SK-N-SH (cell line): Measurements from ENCODE around the gene MEPCE. TPM values are rescaled to one million over a fixed set of nuclear protein-coding genes. Genes with fewer than 3 reads are reported as not detected.

Experiments used
- CTCF ChIA-PET: fragments of 300-600, 350-600 bp; formaldehyde crosslinking; extraction: SDS; loops from one replicate; lab custom pipeline; 2021; lab: Yijun Ruan, JAX
- POLR2A ChIA-PET: fragments of 350-600 bp; sonication (Branson Sonifier 250); formaldehyde crosslinking; extraction: SDS; loops from one replicate; lab custom pipeline; 2020; ENCODE audit warnings: antibody characterized with exemption, inconsistent platforms; lab: Yijun Ruan, JAX
- DNase-seq: peaks from one replicate; pipeline ENCODE4 v3.0.0; 2012
- H2AFZ ChIP-seq: fragments of 200-600 bp; sonication (generic); 2 replicates; pipeline ENCODE4 v1.8.1; 2016; ENCODE audit warnings: antibody characterized with exemption, mild to moderate bottlenecking, low read depth
- H3F3A ChIP-seq: fragments of 200-600 bp; sonication (generic); replicated peaks from 2 replicates; pipeline ENCODE3; 2016; ENCODE audit warnings: antibody characterized with exemption, mild to moderate bottlenecking; ENCODE audit not compliant: insufficient read depth
- H3K27ac ChIP-seq, 2 experiments: fragments of 200-500 bp in 1 of 2; fragments of 200-600 bp in 1 of 2; sonication (Bioruptor generic) in 1 of 2; sonication (generic), shearing (Covaris generic) in 1 of 2; 2 replicates each; pipeline versions ENCODE4 v1.5.1 to v1.6.1; 2014 to 2016; ENCODE audit warnings: low read depth in 2 of 2, inconsistent platforms in 1 of 2, low read length in 1 of 2, mild to moderate bottlenecking in 1 of 2, mixed read lengths in 1 of 2
- H3K27me3 ChIP-seq: fragments of 200-600 bp; sonication (generic), shearing (Covaris generic); 2 replicates; pipeline ENCODE4 v1.6.1; 2016; ENCODE audit warnings: mixed run types; ENCODE audit not compliant: insufficient read depth
- H3K36me3 ChIP-seq, 2 experiments: fragments of 200-500 bp in 1 of 2; fragments of 200-600 bp in 1 of 2; sonication (Bioruptor generic) in 1 of 2; sonication (generic) in 1 of 2; replicated peaks in 1 of 2; 2 replicates each; pipeline versions ENCODE3 to v1.5.1; 2014 to 2016; ENCODE audit warnings: low read length in 1 of 2, mild to moderate bottlenecking in 1 of 2; ENCODE audit not compliant: insufficient read depth in 2 of 2, control insufficient read depth in 1 of 2
- H3K4me1 ChIP-seq, 2 experiments: fragments of 200-500 bp in 1 of 2; fragments of 200-600 bp in 1 of 2; sonication (Bioruptor generic) in 1 of 2; sonication (generic), shearing (Covaris generic) in 1 of 2; 2 replicates each; pipeline versions ENCODE4 v1.5.1 to v1.6.1; 2014 to 2016; ENCODE audit warnings: low read depth in 1 of 2, low read length in 1 of 2, mixed run types in 1 of 2; ENCODE audit not compliant: insufficient read depth in 2 of 2, control insufficient read depth in 1 of 2
- H3K4me2 ChIP-seq: fragments of 200-600 bp; sonication (generic), shearing (Covaris generic); 2 replicates; pipeline ENCODE4 v1.6.1; 2017; ENCODE audit warnings: mixed run types
- H3K4me3 ChIP-seq, 2 experiments: fragments of 200-500 bp in 1 of 2; fragments of 200-600 bp in 1 of 2; sonication (Bioruptor generic) in 1 of 2; sonication (generic), shearing (Covaris generic) in 1 of 2; 2 replicates each; pipeline versions ENCODE4 v1.5.1 to v1.8.1; 2014 to 2016; ENCODE audit warnings: low read depth in 2 of 2, inconsistent platforms in 1 of 2, low read length in 1 of 2, mild to moderate bottlenecking in 1 of 2, mixed read lengths in 1 of 2, moderate library complexity in 1 of 2
- H3K79me2 ChIP-seq: fragments of 200-600 bp; sonication (generic); 2 replicates; pipeline ENCODE4 v1.8.1; 2017; ENCODE audit warnings: mild to moderate bottlenecking; ENCODE audit not compliant: insufficient read depth
- H3K9ac ChIP-seq: fragments of 200-600 bp; sonication (generic); 2 replicates; pipeline ENCODE4 v1.6.1; 2017; ENCODE audit warnings: mixed run types
- H3K9me2 ChIP-seq: fragments of 200-600 bp; sonication (generic); 2 replicates; pipeline ENCODE4 v1.6.1; 2017; ENCODE audit warnings: mixed run types
- H3K9me3 ChIP-seq: fragments of 200-600 bp; sonication (generic); 2 replicates; pipeline ENCODE4 v1.6.1; 2017; ENCODE audit warnings: mixed run types, mild to moderate bottlenecking, moderate library complexity
- H4K20me1 ChIP-seq: fragments of 200-600 bp; sonication (generic); 2 replicates; pipeline ENCODE4 v1.6.1; 2017; ENCODE audit warnings: mild to moderate bottlenecking, mixed run types; ENCODE audit not compliant: insufficient read depth
- EZH2phosphoT487 ChIP-seq: fragments of 200-600 bp; sonication (generic); IDR thresholded peaks from 2 replicates; pipeline ENCODE4 v1.6.1; 2017; ENCODE audit warnings: low read depth, mixed run types, mild to moderate bottlenecking, antibody characterized with exemption, moderate library complexity, borderline replicate concordance
- FOSL2 ChIP-seq: IDR thresholded peaks from 2 replicates; pipeline ENCODE4 v1.4.0; 2012; ENCODE audit warnings: low read depth, mild to moderate bottlenecking, moderate library complexity, borderline replicate concordance
- FOXM1 ChIP-seq: IDR thresholded peaks from 2 replicates; pipeline ENCODE4 v1.4.0; 2012; ENCODE audit warnings: low read depth, mild to moderate bottlenecking
- GABPA ChIP-seq: IDR thresholded peaks from 2 replicates; pipeline ENCODE4 v1.4.0; 2012; ENCODE audit warnings: low read depth, mild to moderate bottlenecking
- GATA2 ChIP-seq: sonication (generic); formaldehyde crosslinking; IDR thresholded peaks from 2 replicates; pipeline ENCODE4 v1.5.0; 2020; ENCODE audit warnings: mild to moderate bottlenecking, missing genetic modification reagents
- JUND ChIP-seq: IDR thresholded peaks from 2 replicates; pipeline ENCODE4 v1.4.0; 2012
- MXI1 ChIP-seq: IDR thresholded peaks from 2 replicates; pipeline ENCODE4 v1.6.1; 2012; ENCODE audit warnings: mild to moderate bottlenecking, low read depth, low read length, improper control_type of control experiment
- NFIC ChIP-seq: IDR thresholded peaks from 2 replicates; pipeline ENCODE4 v1.4.0; 2012; ENCODE audit warnings: borderline replicate concordance
- NRF1 ChIP-seq: IDR thresholded peaks from 2 replicates; pipeline ENCODE4 v1.6.1; 2012; ENCODE audit warnings: low read depth, mild to moderate bottlenecking, low read length
- POLR2AphosphoS5 ChIP-seq: IDR thresholded peaks from 2 replicates; pipeline ENCODE4 v1.6.1; 2012; ENCODE audit warnings: low read depth, low read length
- RAD21 ChIP-seq: IDR thresholded peaks from 2 replicates; pipeline ENCODE4 v1.6.1; 2012; ENCODE audit warnings: mild to moderate bottlenecking, low read length
- RCOR1 ChIP-seq: fragments of 150-350 bp; IDR thresholded peaks from 2 replicates; pipeline ENCODE4 v1.6.1; 2017; ENCODE audit warnings: antibody characterized with exemption, low read length
- RFX5 ChIP-seq: IDR thresholded peaks from 2 replicates; pipeline ENCODE4 v1.6.1; 2012; ENCODE audit warnings: mild to moderate bottlenecking, improper control_type of control experiment, low read length
- RXRA ChIP-seq: IDR thresholded peaks from 2 replicates; pipeline ENCODE4 v1.4.0; 2012; ENCODE audit warnings: low read depth, mild to moderate bottlenecking, borderline replicate concordance
- SIN3A ChIP-seq: IDR thresholded peaks from 2 replicates; pipeline ENCODE4 v1.6.1; 2012; ENCODE audit warnings: low read depth, mild to moderate bottlenecking, low read length, moderate library complexity, borderline replicate concordance
- TAF1 ChIP-seq: IDR thresholded peaks from 2 replicates; pipeline ENCODE4 v1.6.1; 2012; ENCODE audit warnings: low read depth, mild to moderate bottlenecking, low read length, moderate library complexity, borderline replicate concordance
- TCF12 ChIP-seq: IDR thresholded peaks from 2 replicates; pipeline ENCODE4 v1.4.0; 2012
- TEAD4 ChIP-seq: IDR thresholded peaks from 2 replicates; pipeline ENCODE4 v1.4.0; 2012; ENCODE audit warnings: mild to moderate bottlenecking, borderline replicate concordance; ENCODE audit not compliant: insufficient read depth
- YY1 ChIP-seq: IDR thresholded peaks from 2 replicates; pipeline ENCODE4 v1.4.0; 2012; ENCODE audit warnings: low read depth, mild to moderate bottlenecking
- WGBS: methylation state at CpG from one replicate; pipeline ENCODE4 v1.1.6; 2017; ENCODE audit warnings: low lambda C conversion rate; 5-methylcytosine and 5-hydroxymethylcytosine counted together
- polyA plus RNA-seq, 3 experiments: library from polyadenylated mRNA; depleted of rRNA; stranded (reverse); fragments of >200 nt; gene quantifications; 2 replicates each; pipeline ENCODE4 v1.2.3, GENCODE V29; 2012
- TF ChIP-seq, protein P1 (sequence below): fragments of 150-350 bp; IDR thresholded peaks from 2 replicates; pipeline ENCODE4 v1.6.1; 2017; ENCODE audit warnings: antibody characterized with exemption, low read length, low read depth, borderline replicate concordance
- TF ChIP-seq, protein P2 (sequence below): IDR thresholded peaks from 2 replicates; pipeline ENCODE4 v1.4.0; 2012; ENCODE audit warnings: low read depth, borderline replicate concordance
- TF ChIP-seq, protein P3 (sequence below): IDR thresholded peaks from 2 replicates; pipeline ENCODE4 v1.6.1; 2012; ENCODE audit warnings: mild to moderate bottlenecking, low read depth, low read length, moderate library complexity
- TF ChIP-seq, protein P4 (sequence below): IDR thresholded peaks from 2 replicates; pipeline ENCODE4; 2012
- TF ChIP-seq, protein P5 (sequence below): IDR thresholded peaks from 2 replicates; pipeline ENCODE4 v1.4.0; 2012; ENCODE audit warnings: low read depth
- TF ChIP-seq, protein P6 (sequence below): fragments of 200-600 bp; sonication (generic); IDR thresholded peaks from 2 replicates; pipeline ENCODE4 v1.6.1; 2017; ENCODE audit warnings: antibody characterized with exemption, mild to moderate bottlenecking, moderate library complexity

Gene MEPCE
- polyA plus RNA-seq, 1 of the 3 experiments (the other 2 are of a cell fraction) = 20.2 TPM

DNA sequence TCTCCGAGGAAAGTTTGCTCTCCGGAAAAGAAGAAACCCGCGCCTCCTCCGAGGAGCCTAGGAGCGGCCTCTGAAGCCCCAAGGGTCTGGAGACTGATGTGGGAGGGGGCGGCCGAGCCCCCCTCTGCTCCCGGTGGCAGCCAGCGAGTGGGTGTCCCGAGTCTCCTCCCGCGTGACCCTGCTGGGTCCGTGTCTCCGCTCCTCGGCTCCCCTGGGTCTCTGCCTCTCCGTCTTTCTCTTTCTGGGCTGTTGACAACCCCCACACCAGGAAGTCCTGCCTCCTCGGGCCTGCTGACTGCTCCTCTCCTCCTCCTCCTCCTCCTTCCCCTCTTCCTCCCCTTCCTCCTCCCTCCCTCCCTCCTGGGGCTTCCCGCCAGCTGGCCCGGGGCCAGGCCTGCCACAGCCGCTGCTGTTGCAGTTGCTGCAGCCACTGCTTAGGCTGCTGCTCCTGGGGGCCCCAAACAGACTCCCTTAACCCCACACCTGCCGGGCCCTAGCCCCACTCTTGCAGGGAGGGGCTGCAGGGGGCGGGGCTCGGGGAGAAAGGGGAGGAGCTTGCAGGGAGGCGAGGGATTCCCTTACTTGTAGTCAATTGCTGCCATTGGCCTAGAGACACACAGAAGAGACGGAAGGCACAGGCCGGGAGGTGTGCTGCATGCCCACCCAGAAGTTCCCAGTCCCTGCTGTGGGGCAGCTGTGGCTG lies 49.5 kb downstream of the MEPCE start, which contains the start of gene TSC22D4:
Gene TSC22D4, minus strand, starts transcription at position 257 of the 703 bp plus-strand sequence. CDS start 1,176 bp downstream, outside the sequence.
- H3K27me3 ChIP-seq = no peaks in the 10 kb centered on the region
- whole genome bisulfite sequencing = 2% methylated on average over 25 of the region's 27 CpGs
- DNase-seq = peak; percentile 97
- CTCF ChIA-PET = interaction anchor here (1.0 to 8.1 kb wide), 11 partner anchors 10 to 213 kb away, joined by 3 to 152 read pairs (median 6); partner anchors contain the start of gene SPACDR
- peaks cover 45% of the 10 kb centered on the region for H3K79me2 ChIP-seq
- H3K9me3 ChIP-seq = no peaks in the 10 kb centered on the region
- H3K4me3 ChIP-seq = peak within 1 kb of the TSS; percentile 71 to 99
- H3K4me1 ChIP-seq = peaks cover 16 to 27% of the 10 kb centered on the region in 2 experiments; a peak in 3 of 4 replicates
- peak within 1 kb of the TSS; percentile 82 for H2AFZ ChIP-seq
- POLR2A ChIA-PET = interaction anchor here (0.9 to 2.2 kb wide), 7 partner anchors 10 to 134 kb away, joined by 4 to 11 read pairs (median 4); partner anchors contain the start of genes FBXO24, LRCH4, MOSPD3 and PCOLCE
- H3K27ac ChIP-seq = peak within 1 kb of the TSS; percentile 76 to 78
- peaks cover 0 to 4% of the 10 kb centered on the region in 2 experiments for H3K36me3 ChIP-seq
- H3K9ac ChIP-seq = peak within 1 kb of the TSS; percentile 89
- peaks cover 15% of the 10 kb centered on the region; the same call in 1 of the 2 replicates for H4K20me1 ChIP-seq
- peak within 1 kb of the TSS; percentile 99 for H3K4me2 ChIP-seq
- no peaks in the 10 kb centered on the region for H3K9me2 ChIP-seq
- H3F3A ChIP-seq = peaks cover 6% of the 10 kb centered on the region
- TF ChIP-seq GATA2 (CRISPR knock-in tag) = no peak
- TF ChIP-seq, protein P1, sequence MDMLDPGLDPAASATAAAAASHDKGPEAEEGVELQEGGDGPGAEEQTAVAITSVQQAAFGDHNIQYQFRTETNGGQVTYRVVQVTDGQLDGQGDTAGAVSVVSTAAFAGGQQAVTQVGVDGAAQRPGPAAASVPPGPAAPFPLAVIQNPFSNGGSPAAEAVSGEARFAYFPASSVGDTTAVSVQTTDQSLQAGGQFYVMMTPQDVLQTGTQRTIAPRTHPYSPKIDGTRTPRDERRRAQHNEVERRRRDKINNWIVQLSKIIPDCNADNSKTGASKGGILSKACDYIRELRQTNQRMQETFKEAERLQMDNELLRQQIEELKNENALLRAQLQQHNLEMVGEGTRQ = no peak
- TF ChIP-seq TCF12 = peak; percentile 63; the same call in 1 of the 2 replicates
- TF ChIP-seq, protein P2, sequence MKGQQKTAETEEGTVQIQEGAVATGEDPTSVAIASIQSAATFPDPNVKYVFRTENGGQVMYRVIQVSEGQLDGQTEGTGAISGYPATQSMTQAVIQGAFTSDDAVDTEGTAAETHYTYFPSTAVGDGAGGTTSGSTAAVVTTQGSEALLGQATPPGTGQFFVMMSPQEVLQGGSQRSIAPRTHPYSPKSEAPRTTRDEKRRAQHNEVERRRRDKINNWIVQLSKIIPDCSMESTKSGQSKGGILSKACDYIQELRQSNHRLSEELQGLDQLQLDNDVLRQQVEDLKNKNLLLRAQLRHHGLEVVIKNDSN = peak; percentile 74
- TF ChIP-seq TEAD4 = 0 out of 2 replicates have a peak, but pooled peaks have one; percentile 18
- TF ChIP-seq SIN3A = peak; percentile 96; the same call in 1 of the 2 replicates
- no peak for TF ChIP-seq NRF1
- TF ChIP-seq JUND = no peak
- TF ChIP-seq, protein P3, sequence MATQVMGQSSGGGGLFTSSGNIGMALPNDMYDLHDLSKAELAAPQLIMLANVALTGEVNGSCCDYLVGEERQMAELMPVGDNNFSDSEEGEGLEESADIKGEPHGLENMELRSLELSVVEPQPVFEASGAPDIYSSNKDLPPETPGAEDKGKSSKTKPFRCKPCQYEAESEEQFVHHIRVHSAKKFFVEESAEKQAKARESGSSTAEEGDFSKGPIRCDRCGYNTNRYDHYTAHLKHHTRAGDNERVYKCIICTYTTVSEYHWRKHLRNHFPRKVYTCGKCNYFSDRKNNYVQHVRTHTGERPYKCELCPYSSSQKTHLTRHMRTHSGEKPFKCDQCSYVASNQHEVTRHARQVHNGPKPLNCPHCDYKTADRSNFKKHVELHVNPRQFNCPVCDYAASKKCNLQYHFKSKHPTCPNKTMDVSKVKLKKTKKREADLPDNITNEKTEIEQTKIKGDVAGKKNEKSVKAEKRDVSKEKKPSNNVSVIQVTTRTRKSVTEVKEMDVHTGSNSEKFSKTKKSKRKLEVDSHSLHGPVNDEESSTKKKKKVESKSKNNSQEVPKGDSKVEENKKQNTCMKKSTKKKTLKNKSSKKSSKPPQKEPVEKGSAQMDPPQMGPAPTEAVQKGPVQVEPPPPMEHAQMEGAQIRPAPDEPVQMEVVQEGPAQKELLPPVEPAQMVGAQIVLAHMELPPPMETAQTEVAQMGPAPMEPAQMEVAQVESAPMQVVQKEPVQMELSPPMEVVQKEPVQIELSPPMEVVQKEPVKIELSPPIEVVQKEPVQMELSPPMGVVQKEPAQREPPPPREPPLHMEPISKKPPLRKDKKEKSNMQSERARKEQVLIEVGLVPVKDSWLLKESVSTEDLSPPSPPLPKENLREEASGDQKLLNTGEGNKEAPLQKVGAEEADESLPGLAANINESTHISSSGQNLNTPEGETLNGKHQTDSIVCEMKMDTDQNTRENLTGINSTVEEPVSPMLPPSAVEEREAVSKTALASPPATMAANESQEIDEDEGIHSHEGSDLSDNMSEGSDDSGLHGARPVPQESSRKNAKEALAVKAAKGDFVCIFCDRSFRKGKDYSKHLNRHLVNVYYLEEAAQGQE = no peak
- TF ChIP-seq RCOR1 = peak; percentile 25; the same call in 1 of the 2 replicates
- TF ChIP-seq, protein P4, sequence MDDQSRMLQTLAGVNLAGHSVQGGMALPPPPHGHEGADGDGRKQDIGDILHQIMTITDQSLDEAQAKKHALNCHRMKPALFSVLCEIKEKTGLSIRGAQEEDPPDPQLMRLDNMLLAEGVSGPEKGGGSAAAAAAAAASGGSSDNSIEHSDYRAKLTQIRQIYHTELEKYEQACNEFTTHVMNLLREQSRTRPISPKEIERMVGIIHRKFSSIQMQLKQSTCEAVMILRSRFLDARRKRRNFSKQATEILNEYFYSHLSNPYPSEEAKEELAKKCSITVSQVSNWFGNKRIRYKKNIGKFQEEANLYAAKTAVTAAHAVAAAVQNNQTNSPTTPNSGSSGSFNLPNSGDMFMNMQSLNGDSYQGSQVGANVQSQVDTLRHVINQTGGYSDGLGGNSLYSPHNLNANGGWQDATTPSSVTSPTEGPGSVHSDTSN = peak; percentile 53
- peak; percentile 54; the same call in 1 of the 2 replicates for TF ChIP-seq YY1
- no peak for TF ChIP-seq FOXM1
- peak; percentile 99 for TF ChIP-seq NFIC
- TF ChIP-seq TAF1 = peak; percentile 67
- no peak; the same call in 1 of the 2 replicates for TF ChIP-seq RFX5
- TF ChIP-seq EZH2phosphoT487 = no peak
- TF ChIP-seq, protein P5, sequence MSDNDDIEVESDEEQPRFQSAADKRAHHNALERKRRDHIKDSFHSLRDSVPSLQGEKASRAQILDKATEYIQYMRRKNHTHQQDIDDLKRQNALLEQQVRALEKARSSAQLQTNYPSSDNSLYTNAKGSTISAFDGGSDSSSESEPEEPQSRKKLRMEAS = peak; percentile 71
- TF ChIP-seq, protein P6, sequence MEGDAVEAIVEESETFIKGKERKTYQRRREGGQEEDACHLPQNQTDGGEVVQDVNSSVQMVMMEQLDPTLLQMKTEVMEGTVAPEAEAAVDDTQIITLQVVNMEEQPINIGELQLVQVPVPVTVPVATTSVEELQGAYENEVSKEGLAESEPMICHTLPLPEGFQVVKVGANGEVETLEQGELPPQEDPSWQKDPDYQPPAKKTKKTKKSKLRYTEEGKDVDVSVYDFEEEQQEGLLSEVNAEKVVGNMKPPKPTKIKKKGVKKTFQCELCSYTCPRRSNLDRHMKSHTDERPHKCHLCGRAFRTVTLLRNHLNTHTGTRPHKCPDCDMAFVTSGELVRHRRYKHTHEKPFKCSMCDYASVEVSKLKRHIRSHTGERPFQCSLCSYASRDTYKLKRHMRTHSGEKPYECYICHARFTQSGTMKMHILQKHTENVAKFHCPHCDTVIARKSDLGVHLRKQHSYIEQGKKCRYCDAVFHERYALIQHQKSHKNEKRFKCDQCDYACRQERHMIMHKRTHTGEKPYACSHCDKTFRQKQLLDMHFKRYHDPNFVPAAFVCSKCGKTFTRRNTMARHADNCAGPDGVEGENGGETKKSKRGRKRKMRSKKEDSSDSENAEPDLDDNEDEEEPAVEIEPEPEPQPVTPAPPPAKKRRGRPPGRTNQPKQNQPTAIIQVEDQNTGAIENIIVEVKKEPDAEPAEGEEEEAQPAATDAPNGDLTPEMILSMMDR = no peak
- TF ChIP-seq GABPA = peak; percentile 75
- no peak for TF ChIP-seq RAD21
- TF ChIP-seq MXI1 = peak; percentile 79
- TF ChIP-seq RXRA = no peak
- peak; percentile 87 for TF ChIP-seq POLR2AphosphoS5
- no peak for TF ChIP-seq FOSL2
